ENCODE measurements around the gene ZDHHC3.

The ZDHHC3 gene

DNA sequence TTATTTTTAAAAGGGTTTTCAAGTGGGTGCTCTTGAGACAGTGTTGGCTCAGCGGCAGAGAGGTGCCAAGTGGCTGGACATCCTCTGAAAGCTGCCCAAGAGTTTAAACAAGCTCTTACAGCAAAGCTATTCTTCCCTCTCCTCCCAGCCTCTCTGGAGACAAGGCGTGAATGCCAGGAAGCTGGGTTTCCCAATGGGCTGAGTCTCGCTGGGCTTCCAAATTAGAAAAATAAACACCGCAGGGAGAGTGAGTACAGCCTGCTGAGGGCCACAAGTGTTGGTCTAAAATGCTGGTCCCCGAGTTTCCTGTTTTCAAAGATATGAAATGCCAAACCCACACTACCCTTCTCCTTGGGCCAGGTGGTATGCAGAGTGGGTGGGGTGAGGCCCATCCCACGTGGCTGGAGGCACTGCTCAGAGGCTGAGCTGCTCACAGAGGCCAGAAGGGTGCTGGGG, 36.4 kb downstream of the ZDHHC3 start:
- Histone ChIP-seq H3K4ac (ENCODE audit: low read depth, low read length) (no peak overlapping the region), H3K4me1 (ENCODE audit: control insufficient read depth, low read depth, low read length) (no peaks in the 10 kb centered on the region), H3K18ac (ENCODE audit: low read length) (no peak overlapping the region), H2AK5ac (ENCODE audit: low read length) (no peak overlapping the region), H3K4me3 (ENCODE audit: low read length) (no peak overlapping the region), H4K8ac (ENCODE audit: low read depth, low read length) (no peak overlapping the region), H3K27me3 (ENCODE audit: insufficient read depth, low read length, poor library complexity) (no peaks in the 10 kb centered on the region), H3K4me2 (ENCODE audit: low read length) (no peak overlapping the region), H3K79me1 (ENCODE audit: low read length) (peaks cover 5% of the 10 kb centered on the region), H3K9ac (ENCODE audit: low read length) (no peak overlapping the region), H3K27ac (ENCODE audit: low read depth, low read length) (no peak overlapping the region), H4K5ac (ENCODE audit: low read length) (no peak overlapping the region), H3K36me3 (ENCODE audit: control insufficient read depth, insufficient read depth, low read length) (no peaks in the 10 kb centered on the region), H3K79me2 (ENCODE audit: control insufficient read depth, insufficient read depth, low read length) (no peaks in the 10 kb centered on the region), H2BK120ac (ENCODE audit: low read depth, low read length) (no peak overlapping the region), H2BK15ac (replicated peaks; ENCODE audit: low read depth) (no peak overlapping the region), H3K23ac (ENCODE audit: low read length) (no peak overlapping the region), H2BK5ac (ENCODE audit: low read length) (no peak overlapping the region), H3K56ac (ENCODE audit: low read length) (no peak overlapping the region)
- no CpG with 5 or more reads among the region's 6 CpGs for WGBS (ENCODE audit: extremely low coverage, insufficient coverage, low lambda C conversion rate)
- no peak for DNase-seq

DNA sequence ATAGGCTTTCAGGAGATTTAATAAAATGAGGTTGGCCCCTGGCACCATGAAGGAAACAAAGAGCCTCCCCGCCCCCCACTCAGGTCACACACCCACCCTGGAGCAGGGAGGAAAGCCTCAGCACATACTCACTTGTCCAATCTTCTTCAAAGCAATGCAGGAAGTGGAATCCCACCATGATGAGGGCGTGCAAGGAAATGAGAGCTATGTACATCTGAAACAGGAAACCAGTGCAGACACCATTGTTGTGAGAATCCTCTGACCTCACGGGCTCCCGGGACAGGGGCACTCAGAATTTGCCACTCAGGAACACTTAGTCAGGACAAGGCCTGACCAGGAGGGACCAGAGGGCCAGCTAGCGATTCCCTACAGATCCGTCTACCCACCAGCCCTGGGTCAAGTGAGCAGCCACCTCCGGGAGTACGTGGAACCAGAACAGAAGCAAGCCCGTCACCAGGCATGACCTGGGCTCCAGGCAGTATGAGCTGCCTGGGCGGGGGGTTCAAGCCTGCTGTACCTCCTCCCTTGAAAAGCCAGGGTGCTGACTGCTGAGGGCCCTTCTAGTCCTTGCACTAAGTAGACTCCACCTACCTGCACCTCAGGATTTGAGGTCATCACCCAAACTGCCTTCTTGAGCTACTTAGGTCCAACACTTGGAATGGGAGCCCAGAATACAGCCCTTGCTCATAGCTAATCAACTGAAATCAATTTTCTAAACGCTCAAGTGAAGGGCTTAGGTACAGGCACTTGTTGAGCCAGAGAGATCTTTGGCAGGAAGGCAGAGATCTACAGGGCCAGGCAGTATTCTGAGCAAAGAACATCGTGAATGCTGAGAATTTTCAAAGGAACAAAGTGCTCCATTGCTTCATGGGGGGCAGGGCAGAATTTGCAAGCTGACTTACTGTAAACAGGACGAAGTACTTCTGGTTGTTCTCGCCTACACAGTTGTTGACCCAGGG, 42.7 kb downstream of the ZDHHC3 start:
- no peaks in the 10 kb centered on the region for H3K36me3 ChIP-seq (ENCODE audit: control insufficient read depth, insufficient read depth, low read length)
- no peaks in the 10 kb centered on the region for H3K79me2 ChIP-seq (ENCODE audit: control insufficient read depth, insufficient read depth, low read length)
- no peak overlapping the region for H3K4ac ChIP-seq (ENCODE audit: low read depth, low read length)
- no peak overlapping the region for H2BK5ac ChIP-seq (ENCODE audit: low read length)
- no peak overlapping the region for H3K4me3 ChIP-seq (ENCODE audit: low read length)
- no peak overlapping the region for H3K18ac ChIP-seq (ENCODE audit: low read length)
- H2AK5ac ChIP-seq (ENCODE audit: low read length): no peak overlapping the region
- no peak overlapping the region for H4K5ac ChIP-seq (ENCODE audit: low read length)
- H3K27ac ChIP-seq (ENCODE audit: low read depth, low read length): no peak overlapping the region
- H3K23ac ChIP-seq (ENCODE audit: low read length): no peak overlapping the region
- no CpG with 5 or more reads among the region's 14 CpGs for WGBS (ENCODE audit: extremely low coverage, insufficient coverage, low lambda C conversion rate)
- no peaks in the 10 kb centered on the region for H3K4me1 ChIP-seq (ENCODE audit: control insufficient read depth, low read depth, low read length)
- H3K27me3 ChIP-seq (ENCODE audit: insufficient read depth, low read length, poor library complexity): no peaks in the 10 kb centered on the region
- H3K56ac ChIP-seq (ENCODE audit: low read length): no peak overlapping the region
- H2BK15ac ChIP-seq (replicated peaks; ENCODE audit: low read depth): no peak overlapping the region
- no peak overlapping the region for H2BK120ac ChIP-seq (ENCODE audit: low read depth, low read length)
- no peaks in the 10 kb centered on the region for H3K79me1 ChIP-seq (ENCODE audit: low read length)
- no peak for DNase-seq
- no peak overlapping the region for H4K8ac ChIP-seq (ENCODE audit: low read depth, low read length)
- no peak overlapping the region for H3K9ac ChIP-seq (ENCODE audit: low read length)
- H3K4me2 ChIP-seq (ENCODE audit: low read length): no peak overlapping the region

DNA sequence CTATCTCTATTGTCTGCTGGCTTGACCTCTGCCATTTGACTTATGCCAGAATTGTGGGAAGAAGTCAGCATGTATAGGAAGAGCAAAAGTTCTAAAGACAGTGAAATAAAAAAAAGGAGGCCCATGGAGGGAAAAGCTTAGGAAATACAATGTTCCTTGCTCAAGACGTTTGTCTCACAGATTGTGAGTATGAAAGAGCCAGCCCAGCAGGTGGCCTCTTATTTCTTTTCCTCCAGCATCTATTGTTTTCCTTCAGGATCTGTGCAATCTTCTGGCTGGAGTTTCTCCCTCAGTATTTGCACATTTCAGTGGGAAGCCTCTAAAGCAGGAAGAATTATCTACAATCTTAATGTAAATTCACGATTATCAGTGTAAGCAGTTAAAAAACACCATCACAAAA, 43.7 kb downstream of the ZDHHC3 start:
- no peak for DNase-seq
- no peak overlapping the region for H2BK5ac ChIP-seq (ENCODE audit: low read length)
- H3K4ac ChIP-seq (ENCODE audit: low read depth, low read length): no peak overlapping the region
- H3K56ac ChIP-seq (ENCODE audit: low read length): no peak overlapping the region
- H3K23ac ChIP-seq (ENCODE audit: low read length): no peak overlapping the region
- no CpG with 5 or more reads among the region's 2 CpGs for WGBS (ENCODE audit: extremely low coverage, insufficient coverage, low lambda C conversion rate)
- H3K36me3 ChIP-seq (ENCODE audit: control insufficient read depth, insufficient read depth, low read length): no peaks in the 10 kb centered on the region
- H2BK15ac ChIP-seq (replicated peaks; ENCODE audit: low read depth): no peak overlapping the region
- no peak overlapping the region for H3K18ac ChIP-seq (ENCODE audit: low read length)
- no peak overlapping the region for H3K4me3 ChIP-seq (ENCODE audit: low read length)
- no peaks in the 10 kb centered on the region for H3K79me2 ChIP-seq (ENCODE audit: control insufficient read depth, insufficient read depth, low read length)
- H4K8ac ChIP-seq (ENCODE audit: low read depth, low read length): no peak overlapping the region
- H2BK120ac ChIP-seq (ENCODE audit: low read depth, low read length): no peak overlapping the region
- H3K79me1 ChIP-seq (ENCODE audit: low read length): no peaks in the 10 kb centered on the region
- H3K4me1 ChIP-seq (ENCODE audit: control insufficient read depth, low read depth, low read length): no peaks in the 10 kb centered on the region
- no peak overlapping the region for H4K5ac ChIP-seq (ENCODE audit: low read length)
- no peaks in the 10 kb centered on the region for H3K27me3 ChIP-seq (ENCODE audit: insufficient read depth, low read length, poor library complexity)
- no peak overlapping the region for H3K27ac ChIP-seq (ENCODE audit: low read depth, low read length)
- no peak overlapping the region for H3K9ac ChIP-seq (ENCODE audit: low read length)
- no peak overlapping the region for H2AK5ac ChIP-seq (ENCODE audit: low read length)
- no peak overlapping the region for H3K4me2 ChIP-seq (ENCODE audit: low read length)

DNA sequence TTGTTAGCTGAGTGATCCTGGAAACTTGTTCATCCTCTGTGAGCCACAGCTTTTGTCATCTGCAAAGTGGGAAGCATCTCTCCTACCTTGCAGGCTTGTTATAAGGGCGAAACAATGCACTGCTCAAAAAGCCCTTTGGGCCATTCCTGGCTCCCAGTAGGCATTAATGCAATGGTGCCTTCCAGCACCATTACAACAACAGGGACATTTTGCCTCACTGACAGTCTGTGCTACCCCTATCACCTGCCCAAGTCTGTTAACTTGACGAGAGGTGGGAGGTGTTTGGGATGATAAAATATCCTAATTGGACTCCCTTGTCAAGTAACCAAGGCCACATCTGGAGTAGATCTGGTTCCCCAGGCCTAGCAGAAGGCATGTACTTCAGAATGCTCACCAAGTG, 44.2 kb downstream of the ZDHHC3 start:
- Histone ChIP-seq H3K27me3 (ENCODE audit: insufficient read depth, low read length, poor library complexity) (no peaks in the 10 kb centered on the region), H3K36me3 (ENCODE audit: control insufficient read depth, insufficient read depth, low read length) (no peaks in the 10 kb centered on the region), H3K27ac (ENCODE audit: low read depth, low read length) (no peak overlapping the region), H3K4me3 (ENCODE audit: low read length) (no peak overlapping the region), H3K23ac (ENCODE audit: low read length) (no peak overlapping the region), H3K79me1 (ENCODE audit: low read length) (no peaks in the 10 kb centered on the region), H3K4me1 (ENCODE audit: control insufficient read depth, low read depth, low read length) (no peaks in the 10 kb centered on the region), H3K56ac (ENCODE audit: low read length) (no peak overlapping the region), H2AK5ac (ENCODE audit: low read length) (no peak overlapping the region), H3K79me2 (ENCODE audit: control insufficient read depth, insufficient read depth, low read length) (no peaks in the 10 kb centered on the region), H3K9ac (ENCODE audit: low read length) (no peak overlapping the region), H2BK120ac (ENCODE audit: low read depth, low read length) (no peak overlapping the region), H2BK5ac (ENCODE audit: low read length) (no peak overlapping the region), H3K4ac (ENCODE audit: low read depth, low read length) (no peak overlapping the region), H3K4me2 (ENCODE audit: low read length) (no peak overlapping the region), H4K8ac (ENCODE audit: low read depth, low read length) (no peak overlapping the region), H2BK15ac (replicated peaks; ENCODE audit: low read depth) (no peak overlapping the region), H3K18ac (ENCODE audit: low read length) (no peak overlapping the region), H4K5ac (ENCODE audit: low read length) (no peak overlapping the region)
- WGBS (ENCODE audit: extremely low coverage, insufficient coverage, low lambda C conversion rate): no CpG with 5 or more reads among the region's 2 CpGs
- DNase-seq: no peak

DNA sequence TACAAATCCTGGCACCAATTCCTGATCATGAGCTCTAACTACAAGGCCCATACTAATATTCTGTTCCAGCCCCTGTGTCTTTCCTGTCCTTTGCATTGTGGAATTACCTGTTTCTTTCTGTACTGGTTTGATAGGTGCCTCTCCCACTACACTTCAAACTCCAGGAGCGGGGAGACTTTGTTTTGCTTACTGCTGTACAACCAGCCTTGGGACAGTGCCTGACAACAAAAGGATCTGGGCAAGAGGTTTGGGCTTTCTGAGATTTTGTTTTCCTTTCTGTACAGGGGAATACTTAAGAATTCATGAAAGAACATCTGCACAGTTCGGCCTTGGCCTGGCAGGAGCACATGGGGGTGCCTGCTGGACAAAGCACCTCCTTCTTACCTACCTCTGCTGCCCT, 45.1 kb downstream of the ZDHHC3 start:
- no peak overlapping the region for H2BK5ac ChIP-seq (ENCODE audit: low read length)
- H3K27me3 ChIP-seq (ENCODE audit: insufficient read depth, low read length, poor library complexity): no peaks in the 10 kb centered on the region
- no peak overlapping the region for H4K5ac ChIP-seq (ENCODE audit: low read length)
- no peaks in the 10 kb centered on the region for H3K36me3 ChIP-seq (ENCODE audit: control insufficient read depth, insufficient read depth, low read length)
- no peaks in the 10 kb centered on the region for H3K79me1 ChIP-seq (ENCODE audit: low read length)
- no peak overlapping the region for H3K56ac ChIP-seq (ENCODE audit: low read length)
- H3K18ac ChIP-seq (ENCODE audit: low read length): no peak overlapping the region
- no peak overlapping the region for H3K4ac ChIP-seq (ENCODE audit: low read depth, low read length)
- H2BK120ac ChIP-seq (ENCODE audit: low read depth, low read length): no peak overlapping the region
- H3K4me2 ChIP-seq (ENCODE audit: low read length): no peak overlapping the region
- no peak overlapping the region for H2BK15ac ChIP-seq (replicated peaks; ENCODE audit: low read depth)
- H3K27ac ChIP-seq (ENCODE audit: low read depth, low read length): no peak overlapping the region
- no peak overlapping the region for H3K23ac ChIP-seq (ENCODE audit: low read length)
- no peak overlapping the region for H2AK5ac ChIP-seq (ENCODE audit: low read length)
- H3K9ac ChIP-seq (ENCODE audit: low read length): no peak overlapping the region
- H3K79me2 ChIP-seq (ENCODE audit: control insufficient read depth, insufficient read depth, low read length): no peaks in the 10 kb centered on the region
- DNase-seq: no peak
- no CpG with 5 or more reads among the region's 2 CpGs for WGBS (ENCODE audit: extremely low coverage, insufficient coverage, low lambda C conversion rate)
- H3K4me1 ChIP-seq (ENCODE audit: control insufficient read depth, low read depth, low read length): no peaks in the 10 kb centered on the region
- H3K4me3 ChIP-seq (ENCODE audit: low read length): no peak overlapping the region
- H4K8ac ChIP-seq (ENCODE audit: low read depth, low read length): no peak overlapping the region

Data from mesendoderm (in vitro differentiated cells).